PC-3 (cell line): ENCODE data around the gene CEP41. TPM values are rescaled to one million over a fixed set of nuclear protein-coding genes. Genes with fewer than 3 reads are reported as not detected.

ENCODE experiments used
- ATAC-seq: fragments of 200-7000 bp; cut with Tn5 transposase; 2 replicates; pipeline ENCODE4 v1.9.1; 2020; ENCODE audit warnings: mild to moderate bottlenecking, moderate library complexity
- BruUV-seq: library from RNA; stranded (reverse); fragments of 400-500 nt; replicated peaks from 2 replicates; lab custom pipeline; 2021; lab: Mats Ljungman, UMichigan
- CTCF ChIA-PET: fragments of 300-600 bp; sonication (Branson Sonifier 250); formaldehyde crosslinking; loops from one replicate; lab custom pipeline; 2022; ENCODE audit warnings: antibody characterized with exemption; lab: Charles Lee
- POLR2A ChIA-PET: fragments of 300-600 bp; sonication (Branson Sonifier 250); formaldehyde crosslinking; loops from one replicate; lab custom pipeline; 2022; ENCODE audit warnings: antibody characterized with exemption; ENCODE audit not compliant: unreplicated experiment; lab: Charles Lee
- DNase-seq: peaks from one replicate; pipeline ENCODE4 v3.0.0-alpha.2; 2015
- H2AFZ ChIP-seq: fragments of 300-600 bp; sonication (generic); 2 replicates; pipeline ENCODE4 v1.6.0; 2016; ENCODE audit warnings: antibody characterized with exemption, low read length
- H3F3A ChIP-seq: fragments of 300-600 bp; sonication (generic); one replicate; pipeline ENCODE4 v1.6.0; 2017; ENCODE audit warnings: antibody characterized with exemption, low read length, control low read depth, mild to moderate bottlenecking; ENCODE audit not compliant: unreplicated experiment
- H3K27ac ChIP-seq: fragments of 300-600 bp; sonication (generic); 2 replicates; pipeline ENCODE4 v1.5.1; 2016; ENCODE audit warnings: mild to moderate bottlenecking, low read length
- H3K27me3 ChIP-seq: fragments of 300-600 bp; sonication (generic); 2 replicates; pipeline ENCODE4 v1.6.1; 2016; ENCODE audit warnings: low read length, mixed read lengths
- H3K36me3 ChIP-seq: fragments of 300-600 bp; sonication (generic); 2 replicates; pipeline ENCODE4 v1.6.1; 2016; ENCODE audit warnings: low read depth, mixed run types, low read length, mixed read lengths
- H3K4me1 ChIP-seq: fragments of 300-600 bp; sonication (generic); 2 replicates; pipeline ENCODE4 v1.5.1; 2016; ENCODE audit warnings: low read length; ENCODE audit not compliant: insufficient read depth
- H3K4me2 ChIP-seq: fragments of 300-600 bp; sonication (generic); 2 replicates; pipeline ENCODE4 v1.6.0; 2016; ENCODE audit warnings: low read length
- H3K4me3 ChIP-seq: fragments of 300-600 bp; sonication (generic); 2 replicates; pipeline ENCODE4 v1.5.1; 2016; ENCODE audit warnings: mild to moderate bottlenecking, low read length, mixed read lengths
- H3K79me2 ChIP-seq: fragments of 300-600 bp; sonication (generic); 2 replicates; pipeline ENCODE4 v1.6.1; 2017; ENCODE audit warnings: low read length, mixed read lengths
- H3K9ac ChIP-seq: fragments of 300-600 bp; sonication (generic); 2 replicates; pipeline ENCODE4 v1.6.0; 2016; ENCODE audit warnings: mild to moderate bottlenecking, low read length
- H3K9me2 ChIP-seq: fragments of 300-600 bp; sonication (generic); replicated peaks from 2 replicates; pipeline ENCODE4 v1.6.1; 2016; ENCODE audit warnings: mixed run types, low read length, mixed read lengths
- H3K9me3 ChIP-seq: fragments of 300-600 bp; sonication (generic); 2 replicates; pipeline ENCODE4 v1.6.1; 2016; ENCODE audit warnings: low read length, mixed read lengths
- H4K20me1 ChIP-seq: fragments of 300-600 bp; sonication (generic); 2 replicates; pipeline ENCODE4 v1.6.1; 2016; ENCODE audit warnings: low read length, mixed read lengths
- EZH2 ChIP-seq: fragments of 300-600 bp; sonication (generic); IDR thresholded peaks from one replicate; pipeline ENCODE4 v1.6.1; 2017; ENCODE audit warnings: antibody characterized with exemption, mild to moderate bottlenecking, low read length; ENCODE audit not compliant: unreplicated experiment
- EZH2phosphoT487 ChIP-seq: fragments of 300-600 bp; sonication (generic); IDR thresholded peaks from 2 replicates; pipeline ENCODE4 v1.6.1; 2018; ENCODE audit warnings: mild to moderate bottlenecking, antibody characterized with exemption, low read length, borderline replicate concordance
- intact Hi-C: fragments of 100-400 bp; cut with micrococcal nuclease; formaldehyde crosslinking; loops from 2 replicates; pipeline ENCODE4 v1.9.0; 2023
- total RNA-seq: library from RNA; depleted of rRNA; stranded (reverse); fragments of >200 nt; gene quantifications from 2 replicates; pipeline ENCODE4 v1.2.3, GENCODE V29; 2014
- TF ChIP-seq, protein P1 (sequence below): fragments of 300-600 bp; sonication (generic); conservative IDR thresholded peaks from 2 replicates; pipeline ENCODE4 v1.5.1; 2017; ENCODE audit warnings: antibody characterized with exemption, low read depth, mild to moderate bottlenecking, low read length

CEP41 gene
- total RNA-seq, 1 experiment from 2014 or later, result 10.4 TPM

DNA sequence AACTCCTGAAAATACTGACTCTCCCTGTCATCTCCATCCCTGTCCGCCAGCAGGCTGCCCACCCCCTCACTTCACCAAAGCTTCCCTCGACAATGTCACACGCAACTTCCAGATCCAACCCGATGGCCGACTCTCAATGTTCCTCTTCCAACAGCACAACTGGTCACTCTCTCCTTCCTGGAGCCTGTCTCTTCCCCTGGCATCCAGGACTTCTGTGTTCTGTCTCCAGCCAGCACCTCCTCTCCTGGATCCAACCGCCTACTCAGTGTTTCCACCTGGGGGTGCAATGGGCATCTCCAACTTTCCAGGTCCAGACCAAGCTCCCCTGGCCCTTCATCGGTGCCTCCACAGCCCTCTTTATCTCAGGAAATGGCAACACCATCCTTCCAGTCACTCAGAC, 87.6 kb downstream of the CEP41 start:
- Histone ChIP-seq H3K9ac (no peak overlapping the region), H3K9me2 (no peaks in the 10 kb centered on the region), H3F3A (peaks cover 5% of the 10 kb centered on the region), H3K79me2 (no peaks in the 10 kb centered on the region), H3K36me3 (no peaks in the 10 kb centered on the region), H2AFZ (no peak overlapping the region), H3K4me3 (no peak overlapping the region), H4K20me1 (no peaks in the 10 kb centered on the region), H3K9me3 (no peaks in the 10 kb centered on the region), H3K27ac (no peak overlapping the region), H3K27me3 (no peaks in the 10 kb centered on the region), H3K4me1 (peaks cover 37% of the 10 kb centered on the region), H3K4me2 (0 out of 2 replicates have a peak overlapping the region, but pooled peaks have one; percentile 61)
- ChIA-PET POLR2A (no interaction called here), CTCF (interaction anchor here (0.6 kb wide), 1 partner anchor 10 kb away, joined by 4 read pairs; no protein-coding TSS in a partner anchor)
- TF ChIP-seq, protein P1, sequence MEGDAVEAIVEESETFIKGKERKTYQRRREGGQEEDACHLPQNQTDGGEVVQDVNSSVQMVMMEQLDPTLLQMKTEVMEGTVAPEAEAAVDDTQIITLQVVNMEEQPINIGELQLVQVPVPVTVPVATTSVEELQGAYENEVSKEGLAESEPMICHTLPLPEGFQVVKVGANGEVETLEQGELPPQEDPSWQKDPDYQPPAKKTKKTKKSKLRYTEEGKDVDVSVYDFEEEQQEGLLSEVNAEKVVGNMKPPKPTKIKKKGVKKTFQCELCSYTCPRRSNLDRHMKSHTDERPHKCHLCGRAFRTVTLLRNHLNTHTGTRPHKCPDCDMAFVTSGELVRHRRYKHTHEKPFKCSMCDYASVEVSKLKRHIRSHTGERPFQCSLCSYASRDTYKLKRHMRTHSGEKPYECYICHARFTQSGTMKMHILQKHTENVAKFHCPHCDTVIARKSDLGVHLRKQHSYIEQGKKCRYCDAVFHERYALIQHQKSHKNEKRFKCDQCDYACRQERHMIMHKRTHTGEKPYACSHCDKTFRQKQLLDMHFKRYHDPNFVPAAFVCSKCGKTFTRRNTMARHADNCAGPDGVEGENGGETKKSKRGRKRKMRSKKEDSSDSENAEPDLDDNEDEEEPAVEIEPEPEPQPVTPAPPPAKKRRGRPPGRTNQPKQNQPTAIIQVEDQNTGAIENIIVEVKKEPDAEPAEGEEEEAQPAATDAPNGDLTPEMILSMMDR, result no peak
- no peak for TF ChIP-seq EZH2
- no peak for TF ChIP-seq EZH2phosphoT487
- ATAC-seq (no peak), DNase-seq (no peak)
- intact Hi-C loops, result loop anchor here (5.0 kb wide), 1 partner anchor 116 kb away; no protein-coding TSS in a partner anchor
- no TSS peak for BruUV-seq

DNA sequence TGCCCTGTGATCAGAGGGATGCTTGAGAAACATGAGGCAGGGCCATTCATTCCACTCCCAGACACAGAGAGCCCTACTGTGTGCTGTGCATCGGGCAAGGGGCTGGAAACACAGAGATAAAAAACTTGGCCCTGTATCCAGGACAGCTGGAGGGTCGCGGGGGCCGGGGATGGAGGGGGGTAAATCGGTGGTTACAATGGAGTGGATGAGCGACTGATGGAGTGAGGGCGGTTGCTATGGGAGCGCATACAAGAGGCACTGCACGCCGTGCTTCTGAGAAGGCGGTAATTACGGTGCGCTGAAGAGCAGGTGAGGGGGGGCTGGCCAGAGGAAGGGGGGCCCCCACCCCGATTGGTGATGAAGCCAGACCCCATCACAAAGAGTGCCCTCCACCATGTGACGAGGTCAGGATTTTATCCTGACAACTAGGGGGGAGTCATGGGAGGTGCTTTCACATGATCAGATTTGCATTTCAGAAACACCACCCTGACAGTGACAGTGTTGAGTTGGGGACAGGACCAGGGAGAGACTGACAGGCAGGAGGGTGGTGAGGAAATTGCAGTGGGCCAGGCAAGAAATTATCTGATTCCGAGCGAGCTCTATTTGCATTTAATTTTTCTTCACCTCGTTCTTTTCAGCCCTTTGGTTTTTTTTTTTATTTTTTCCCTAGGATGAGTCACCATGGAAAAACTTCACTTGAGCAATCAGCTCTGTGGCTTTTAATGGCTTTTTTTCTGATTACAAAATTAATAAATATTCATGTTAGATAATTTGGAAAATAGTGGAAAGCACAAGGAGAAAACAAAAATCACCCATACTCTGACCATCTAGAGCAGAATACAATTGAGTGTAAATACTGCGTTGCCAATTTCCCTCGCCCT, 88.4 kb downstream of the CEP41 start:
- no peaks in the 10 kb centered on the region for H3K27me3 ChIP-seq
- no peak for TF ChIP-seq EZH2
- no peak for TF ChIP-seq EZH2phosphoT487
- TF ChIP-seq, protein P1, result no peak
- H3K27ac ChIP-seq, result no peak overlapping the region
- no peak overlapping the region for H3K4me3 ChIP-seq
- peaks cover 32% of the 10 kb centered on the region for H3K4me1 ChIP-seq
- H3K9ac ChIP-seq, result no peak overlapping the region
- no peak for ATAC-seq
- no TSS peak for BruUV-seq
- peak overlapping the region; percentile 59 for H2AFZ ChIP-seq
- CTCF ChIA-PET, result interaction anchor here (0.6 kb wide), 1 partner anchor 9 kb away, joined by 4 read pairs; no protein-coding TSS in a partner anchor
- DNase-seq, result peak; percentile 55
- H3K36me3 ChIP-seq, result no peaks in the 10 kb centered on the region
- POLR2A ChIA-PET, result no interaction called here
- H3K9me2 ChIP-seq, result no peaks in the 10 kb centered on the region
- no peaks in the 10 kb centered on the region for H4K20me1 ChIP-seq
- H3F3A ChIP-seq, result peaks cover 5% of the 10 kb centered on the region
- intact Hi-C loops, result loop anchor here (5.0 kb wide), 1 partner anchor 115 kb away; no protein-coding TSS in a partner anchor
- peak overlapping the region; percentile 61 for H3K4me2 ChIP-seq
- H3K9me3 ChIP-seq, result no peaks in the 10 kb centered on the region
- no peaks in the 10 kb centered on the region for H3K79me2 ChIP-seq

- CTCF ChIA-PET, result no interaction called here
- POLR2A ChIA-PET, result no interaction called here
- no peaks in the 10 kb centered on the region for H3K9me2 ChIP-seq
- H3K27ac ChIP-seq, result no peak overlapping the region
- no peak overlapping the region for H3K4me2 ChIP-seq
- no peak for ATAC-seq
- H3K79me2 ChIP-seq, result no peaks in the 10 kb centered on the region
- no peaks in the 10 kb centered on the region for H3K27me3 ChIP-seq
- H3K4me3 ChIP-seq, result no peak overlapping the region
- no peaks in the 10 kb centered on the region for H4K20me1 ChIP-seq
- no peak overlapping the region for H3K9ac ChIP-seq
- H3K4me1 ChIP-seq, result peaks cover 25% of the 10 kb centered on the region
- no TSS peak for BruUV-seq
- H2AFZ ChIP-seq, result no peak overlapping the region
- no peaks in the 10 kb centered on the region for H3K9me3 ChIP-seq
- no peak for DNase-seq
- H3K36me3 ChIP-seq, result no peaks in the 10 kb centered on the region
- intact Hi-C loops, result loop anchor here (5.0 kb wide), 1 partner anchor 114 kb away; no protein-coding TSS in a partner anchor
- no peak for TF ChIP-seq EZH2
- TF ChIP-seq EZH2phosphoT487, result no peak
- TF ChIP-seq, protein P1, result no peak
- H3F3A ChIP-seq, result peaks cover 3% of the 10 kb centered on the region
Observed at GRCh38 chr7:130351791-130352090, 89.1 kb downstream of the CEP41 start.
